HT-29 (cell line): ENCODE data around the gene KLHL29. TPM values are rescaled to one million over a fixed set of nuclear protein-coding genes. Genes with fewer than 3 reads are reported as not detected.

Source experiments
- DNase-seq: peaks from one replicate; pipeline ENCODE4 v3.0.0-alpha.2; 2015; ENCODE audit warnings: low spot score
- total RNA-seq: library from RNA; depleted of rRNA; stranded (reverse); fragments of >200 nt; shearing (Covaris generic); gene quantifications from 2 replicates; pipeline ENCODE4 v1.2.3, GENCODE V29; 2014

The KLHL29 gene
- total RNA-seq, 1 experiment from 2014 or later, result 0.18 TPM

GRCh38 chr2:23628926-23629771, 244.2 kb downstream of the KLHL29 start:
- no peak for DNase-seq

- no peak for DNase-seq
These were observed 244.9 kb downstream of the KLHL29 start for GRCh38 chr2:23629772-23630480.

GRCh38 chr2:23630961-23631360, 246.0 kb downstream of the KLHL29 start:
- DNase-seq, result no peak

GRCh38 chr2:23631389-23631788, 246.4 kb downstream of the KLHL29 start:
- DNase-seq, result no peak

- DNase-seq, result no peak
These were observed 247.4 kb downstream of the KLHL29 start for GRCh38 chr2:23632386-23632785.

GRCh38 chr2:23632831-23633395, 247.9 kb downstream of the KLHL29 start:
- no peak for DNase-seq

- DNase-seq, result no peak
These were observed 249.0 kb downstream of the KLHL29 start for GRCh38 chr2:23633966-23634365.

GRCh38 chr2:23635442-23636340, 250.7 kb downstream of the KLHL29 start:
- no peak for DNase-seq

GRCh38 chr2:23636426-23636825, 251.4 kb downstream of the KLHL29 start:
- peak; percentile 5 for DNase-seq

- no peak for DNase-seq
These were observed 252.2 kb downstream of the KLHL29 start for GRCh38 chr2:23637011-23637778.

GRCh38 chr2:23639406-23639982, 254.5 kb downstream of the KLHL29 start:
- no peak for DNase-seq

- DNase-seq, result no peak
These were observed 255.7 kb downstream of the KLHL29 start for GRCh38 chr2:23640711-23641110.

- no peak for DNase-seq
These were observed 257.5 kb downstream of the KLHL29 start for GRCh38 chr2:23642516-23642915.

GRCh38 chr2:23645230-23645808, 260.3 kb downstream of the KLHL29 start:
- no peak for DNase-seq

GRCh38 chr2:23647563-23647962, 262.6 kb downstream of the KLHL29 start:
- DNase-seq, result no peak

GRCh38 chr2:23649303-23649702, 264.3 kb downstream of the KLHL29 start:
- DNase-seq, result no peak

- DNase-seq, result no peak
These were observed 264.8 kb downstream of the KLHL29 start for GRCh38 chr2:23649819-23650218.

GRCh38 chr2:23651187-23652080, 266.5 kb downstream of the KLHL29 start:
- no peak for DNase-seq

GRCh38 chr2:23653326-23653725, 268.3 kb downstream of the KLHL29 start:
- no peak for DNase-seq
